RWPE1 (cell line): ENCODE data around the gene RPL36AL.

ENCODE experiments used
- CTCF ChIA-PET: fragments of 350-600 bp; sonication (Branson Sonifier 250); formaldehyde crosslinking; extraction: SDS; loops from one replicate; lab custom pipeline; 2021; lab: Yijun Ruan, JAX
- POLR2A ChIA-PET: fragments of 400-600 bp; formaldehyde crosslinking; extraction: SDS; loops from one replicate; lab custom pipeline; 2020; ENCODE audit warnings: antibody characterized with exemption; ENCODE audit not compliant: low non-redundant PET; lab: Yijun Ruan, JAX
- DNase-seq: peaks from one replicate; pipeline ENCODE4 v3.0.0; 2012; ENCODE audit warnings: low spot score
- H3K27ac ChIP-seq: fragments of 450-650 bp; 2 replicates; pipeline ENCODE4 v1.5.1; 2017
- CTCF ChIP-seq: fragments of 450-650 bp; conservative IDR thresholded peaks from 2 replicates; pipeline ENCODE4 v1.5.1; 2017; ENCODE audit warnings: low read depth, mild to moderate bottlenecking

Gene RPL36AL

DNA sequence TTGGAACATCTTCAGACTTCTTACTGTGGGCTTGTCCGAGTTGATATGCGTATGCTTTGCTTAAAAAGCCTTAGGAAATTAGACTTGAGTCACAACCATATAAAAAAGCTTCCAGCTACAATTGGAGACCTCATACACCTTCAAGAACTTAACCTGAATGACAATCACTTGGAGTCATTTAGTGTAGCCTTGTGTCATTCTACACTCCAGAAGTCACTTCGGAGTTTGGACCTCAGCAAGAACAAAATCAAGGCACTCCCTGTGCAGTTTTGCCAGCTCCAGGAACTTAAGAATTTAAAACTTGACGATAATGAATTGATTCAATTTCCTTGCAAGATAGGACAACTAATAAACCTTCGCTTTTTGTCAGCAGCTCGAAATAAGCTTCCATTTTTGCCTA, 12.8 kb downstream of the RPL36AL start:
- POLR2A ChIA-PET, result no interaction called here
- no peak for DNase-seq
- CTCF ChIA-PET, result interaction anchor here (0.6 kb wide), 1 partner anchor 40 kb away, joined by 3 read pairs; no protein-coding TSS in a partner anchor
- H3K27ac ChIP-seq, result no peak overlapping the region
- no peak for TF ChIP-seq CTCF

DNA sequence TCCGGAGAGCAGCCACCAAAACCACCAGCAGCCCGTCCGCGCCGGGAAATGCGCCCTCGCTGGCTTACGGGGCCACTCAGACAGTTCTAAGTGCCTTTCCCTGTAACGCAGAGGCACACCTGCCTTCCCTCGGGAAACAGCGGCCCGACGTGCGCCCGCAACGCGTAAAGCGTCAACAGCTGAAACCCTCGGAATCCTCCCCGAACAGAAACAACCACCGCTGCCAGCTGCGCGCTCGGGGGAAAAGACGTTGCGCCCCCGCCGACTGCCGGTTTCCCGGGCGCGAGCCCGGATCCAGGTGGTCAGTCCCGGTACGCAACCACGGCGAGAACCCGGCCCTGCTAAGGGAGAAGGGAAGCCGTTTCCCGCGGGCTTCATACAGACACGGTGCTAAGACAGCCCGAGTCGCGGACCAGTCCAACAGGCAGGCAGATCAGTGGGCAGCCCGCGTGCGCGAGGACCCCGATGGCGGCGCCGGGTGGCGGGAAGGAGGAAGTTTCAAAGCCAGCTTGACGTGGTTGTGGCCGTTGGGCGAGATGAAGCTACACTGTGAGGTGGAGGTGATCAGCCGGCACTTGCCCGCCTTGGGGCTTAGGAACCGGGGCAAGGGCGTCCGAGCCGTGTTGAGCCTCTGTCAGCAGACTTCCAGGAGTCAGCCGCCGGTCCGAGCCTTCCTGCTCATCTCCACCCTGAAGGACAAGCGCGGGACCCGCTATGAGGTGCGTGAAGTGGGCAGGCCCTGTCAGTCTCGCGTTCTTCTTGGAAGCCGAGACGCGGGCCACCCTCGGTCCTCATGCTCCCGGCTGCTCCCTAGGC, 21.7 kb downstream of the RPL36AL start, which contains the start of gene LRR1:
TSS of gene LRR1 (plus strand) at position 456 of the 816 bp plus-strand sequence. CDS start at position 537, 81 bp downstream.
- peak within 1 kb of the TSS; percentile 96 for H3K27ac ChIP-seq
- TF ChIP-seq CTCF, result no peak
- CTCF ChIA-PET, result interaction anchor here (0.6 to 1.4 kb wide), 3 partner anchors 12 to 154 kb away, joined by 3 to 7 read pairs (median 3); no protein-coding TSS in a partner anchor
- peak; percentile 67 for DNase-seq
- POLR2A ChIA-PET, result interaction anchor here (0.6 to 1.4 kb wide), 4 partner anchors 11 to 35 kb away, joined by 3 to 10 read pairs (median 5); partner anchors contain the start of genes MGAT2 and RPL36AL

GRCh38 chr14:49598189-49598484, 22.3 kb downstream of the RPL36AL start:
- ChIA-PET CTCF (interaction anchor here (0.6 kb wide), 1 partner anchor 155 kb away, joined by 3 read pairs; no protein-coding TSS in a partner anchor), POLR2A (interaction anchor here (1.4 kb wide), 1 partner anchor 23 kb away, joined by 10 read pairs; the partner anchor contains the start of genes MGAT2 and RPL36AL)
- no peak for TF ChIP-seq CTCF
- H3K27ac ChIP-seq, result peak overlapping the region; percentile 96
- peak; percentile 20 for DNase-seq

GRCh38 chr14:49594347-49595091, 25.9 kb downstream of the RPL36AL start:
- no peak for TF ChIP-seq CTCF
- H3K27ac ChIP-seq, result no peak overlapping the region
- CTCF ChIA-PET, result interaction anchor here (0.6 kb wide), 1 partner anchor 192 kb away, joined by 3 read pairs; no protein-coding TSS in a partner anchor
- POLR2A ChIA-PET, result interaction anchor here (0.6 kb wide), 1 partner anchor 26 kb away, joined by 3 read pairs; the partner anchor contains the start of gene RPL36AL
- no peak for DNase-seq

DNA sequence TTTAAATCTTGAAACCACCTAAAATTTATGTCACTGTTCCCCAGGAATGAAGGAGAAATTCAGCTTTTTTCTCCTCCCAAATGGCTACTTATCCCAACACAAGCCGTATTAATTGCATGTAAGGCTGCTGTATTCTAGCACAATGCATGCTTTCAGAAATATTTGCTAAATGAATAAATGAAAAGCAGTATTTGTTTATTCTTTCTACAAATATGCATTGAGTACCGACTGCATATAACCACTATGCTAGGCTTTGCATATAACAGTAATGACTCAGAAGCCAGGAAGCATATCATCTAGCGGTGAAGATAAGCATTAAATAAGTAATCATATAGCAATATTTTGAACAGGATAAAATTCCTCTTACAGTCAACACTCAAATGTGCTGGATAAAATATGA, 27.4 kb downstream of the RPL36AL start:
- ChIA-PET CTCF (interaction anchor here (0.6 kb wide), 1 partner anchor 82 kb away, joined by 3 read pairs; no protein-coding TSS in a partner anchor), POLR2A (no interaction called here)
- TF ChIP-seq CTCF, result no peak
- no peak overlapping the region for H3K27ac ChIP-seq
- DNase-seq, result no peak

GRCh38 chr14:49589387-49589786, 31.0 kb downstream of the RPL36AL start:
- TF ChIP-seq CTCF, result no peak
- no peak for DNase-seq
- ChIA-PET POLR2A (no interaction called here), CTCF (interaction anchor here (0.6 kb wide), 1 partner anchor 316 kb away, joined by 3 read pairs; no protein-coding TSS in a partner anchor)
- H3K27ac ChIP-seq, result no peak overlapping the region
